SU-DHL-6 (cell line): Measurements from ENCODE around the gene ABCC3.

ENCODE experiments used
- CTCF ChIP-seq: fragments of 200-600 bp; sonication (generic); IDR thresholded peaks from one replicate; pipeline ENCODE4 v1.5.1; 2017; ENCODE audit warnings: antibody characterized with exemption, mild to moderate bottlenecking, low read length, moderate library complexity; ENCODE audit not compliant: insufficient read depth, poor library complexity, severe bottlenecking
- EZH2phosphoT487 ChIP-seq: fragments of 200-600 bp; sonication (generic), shearing (Covaris generic); conservative IDR thresholded peaks from 2 replicates; pipeline ENCODE4 v1.6.1; 2018; ENCODE audit warnings: mild to moderate bottlenecking, antibody characterized with exemption, low read length, moderate library complexity, mixed read lengths

DNA sequence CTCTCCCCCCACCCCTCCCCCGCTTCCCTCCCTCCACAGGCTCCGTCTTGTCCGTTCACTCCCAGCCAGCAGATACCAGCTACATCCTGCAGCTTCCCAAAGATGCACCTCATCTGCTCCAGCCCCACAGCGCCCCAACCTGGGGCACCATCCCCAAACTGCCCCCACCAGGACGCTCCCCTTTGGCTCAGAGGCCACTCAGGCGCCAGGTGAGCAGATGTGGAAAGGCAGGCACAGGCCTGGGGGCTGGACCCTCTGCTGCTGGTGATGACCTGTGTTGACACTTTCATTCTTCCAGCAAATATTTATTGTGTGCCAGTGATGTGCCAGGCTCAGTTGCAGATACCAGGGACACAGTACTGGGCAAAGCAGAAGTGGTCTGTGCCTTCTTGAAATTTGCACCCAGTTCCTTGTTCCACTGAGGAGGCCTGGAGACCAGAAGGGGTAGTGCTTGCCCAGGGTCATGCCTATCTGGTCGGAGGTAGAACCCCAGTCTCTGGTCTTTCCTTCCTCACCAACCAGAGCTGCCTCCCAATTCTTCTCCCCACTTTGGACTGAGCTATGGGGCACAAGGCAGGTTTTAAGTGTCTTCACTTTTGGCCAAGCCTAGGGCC lies 10.3 kb upstream of the ABCC3 start:
- no peak for TF ChIP-seq CTCF
- TF ChIP-seq EZH2phosphoT487 = no peak
